DMS79 (cell line): ENCODE measurements around the gene MED17.
"Not testable (repeated sequence)": the region's sequence is repeated elsewhere in the genome, so short reads cannot be mapped to it uniquely, and the experiment has no call there.

Source experiments
- DNase-seq: peaks from one replicate; lab custom pipeline; 2025; lab: John Stamatoyannopoulos, UW

MED17 gene

DNA sequence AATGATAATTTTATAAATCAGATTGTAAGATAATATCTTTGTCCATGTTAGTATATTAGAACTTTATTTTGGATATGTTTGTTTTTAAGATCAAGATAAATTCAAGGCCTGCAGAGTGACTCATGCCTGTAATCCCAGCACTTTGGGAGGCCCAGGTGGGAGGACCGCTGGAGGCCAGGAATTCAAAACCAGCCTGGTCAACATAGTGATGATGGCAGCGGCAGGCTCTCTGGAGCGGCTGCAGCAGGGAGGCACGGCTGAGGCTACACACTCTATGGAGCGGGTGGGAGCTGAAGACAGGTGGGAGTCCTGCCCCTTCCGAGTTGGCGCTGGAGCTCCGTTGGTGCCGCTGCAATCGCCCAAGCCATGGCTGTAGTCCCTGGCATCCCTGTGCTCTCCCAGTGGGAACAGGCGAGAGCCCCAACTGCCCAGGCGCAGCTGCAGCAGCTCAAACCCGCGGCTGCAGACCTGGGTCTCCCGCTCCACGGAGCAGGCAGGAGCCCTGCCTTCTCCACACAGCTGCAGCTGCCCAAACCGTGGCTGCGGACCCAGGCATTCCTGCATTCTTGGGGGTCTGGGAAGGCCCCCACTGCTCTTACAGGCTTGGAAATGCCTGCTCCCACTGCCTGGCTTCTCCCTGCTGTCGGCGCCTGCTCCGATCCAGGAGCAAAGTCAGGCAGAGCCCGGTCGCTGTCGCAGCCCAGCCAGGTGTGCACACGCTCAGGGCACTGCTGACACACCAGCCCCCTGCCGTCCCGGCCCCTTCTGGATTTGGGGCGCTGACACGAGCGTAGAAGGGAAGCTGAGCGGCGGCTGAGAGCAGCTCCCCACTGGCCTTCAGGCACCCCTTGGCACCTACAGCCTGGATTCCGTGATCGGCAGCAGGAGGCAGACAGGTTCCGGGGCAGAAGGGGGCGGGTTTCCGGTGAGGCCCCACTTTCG is 25.9 kb upstream of the MED17 start:
- DNase-seq = no peak

- not testable (repeated sequence) for DNase-seq
These were observed 25.0 kb upstream of the MED17 start for GRCh38 chr11:93759123-93759522.

- DNase-seq = no peak
These were observed 22.2 kb upstream of the MED17 start for GRCh38 chr11:93761910-93762309.

- no peak for DNase-seq
These were observed 18.5 kb upstream of the MED17 start for GRCh38 chr11:93765551-93765950.

DNA sequence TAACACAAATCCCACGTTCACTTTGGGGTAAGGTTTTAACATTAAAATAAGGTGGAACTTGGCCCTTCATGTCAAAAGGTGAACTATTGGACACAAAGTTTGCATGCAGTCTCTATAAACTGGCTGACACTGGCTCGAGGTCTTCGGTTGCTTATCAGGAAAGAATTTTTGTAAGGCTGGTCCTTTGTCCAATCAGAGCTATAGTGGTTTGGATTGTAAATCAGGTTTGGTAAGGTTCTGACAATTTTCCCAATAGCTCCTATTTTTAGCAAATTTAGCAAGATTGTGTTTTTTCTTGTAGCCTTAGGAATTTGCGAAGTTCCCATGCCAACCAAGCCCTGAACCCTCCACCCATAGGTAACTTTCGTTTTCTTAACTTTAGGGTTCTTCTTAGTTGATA is 17.6 kb upstream of the MED17 start:
- no peak for DNase-seq

DNA sequence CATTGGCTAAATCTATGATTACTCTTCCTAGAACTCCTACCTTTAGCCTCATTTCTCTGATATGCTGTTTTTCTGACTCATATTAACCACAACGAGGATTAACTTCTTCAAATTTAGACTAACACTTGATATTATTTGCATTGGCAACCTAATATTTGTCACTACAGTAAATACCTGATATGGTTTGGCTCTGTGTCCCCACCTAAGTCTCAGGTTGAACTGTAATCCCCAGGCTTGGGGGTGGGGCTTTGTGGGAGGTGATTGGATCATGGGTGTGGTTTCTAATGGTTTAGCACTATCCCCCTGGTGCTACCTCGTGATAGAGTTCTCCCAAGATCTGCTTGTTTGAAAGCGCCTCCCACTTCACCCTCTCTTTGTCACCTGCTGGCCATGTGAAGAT is 17.1 kb upstream of the MED17 start:
- DNase-seq = no peak

GRCh38 chr11:93770160-93770559 is 13.9 kb upstream of the MED17 start:
- DNase-seq = no peak

- no peak for DNase-seq
These were observed 12.0 kb upstream of the MED17 start for GRCh38 chr11:93772123-93772522.

DNA sequence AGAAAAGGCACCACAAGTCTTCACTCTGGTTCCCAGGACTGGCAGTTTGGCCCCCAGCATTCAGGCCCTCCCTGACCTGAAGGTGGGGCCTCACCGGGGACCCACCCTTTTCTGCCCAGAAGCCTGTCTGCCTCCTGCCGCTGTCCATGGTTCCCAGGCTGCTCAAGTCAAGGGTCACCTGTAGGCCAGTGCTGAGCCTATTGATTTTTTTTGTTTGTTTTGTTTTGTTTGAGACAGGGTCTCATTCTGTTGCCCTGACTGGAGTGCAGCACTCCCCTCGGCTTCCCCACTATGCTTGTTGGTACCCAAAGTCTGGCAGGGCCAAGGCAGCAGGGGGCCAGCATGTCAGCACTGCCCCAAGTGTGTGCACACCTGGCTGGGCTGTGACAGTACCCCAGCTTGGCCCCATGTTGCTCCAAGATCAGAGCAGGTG is 11.0 kb upstream of the MED17 start:
- no peak for DNase-seq

DNA sequence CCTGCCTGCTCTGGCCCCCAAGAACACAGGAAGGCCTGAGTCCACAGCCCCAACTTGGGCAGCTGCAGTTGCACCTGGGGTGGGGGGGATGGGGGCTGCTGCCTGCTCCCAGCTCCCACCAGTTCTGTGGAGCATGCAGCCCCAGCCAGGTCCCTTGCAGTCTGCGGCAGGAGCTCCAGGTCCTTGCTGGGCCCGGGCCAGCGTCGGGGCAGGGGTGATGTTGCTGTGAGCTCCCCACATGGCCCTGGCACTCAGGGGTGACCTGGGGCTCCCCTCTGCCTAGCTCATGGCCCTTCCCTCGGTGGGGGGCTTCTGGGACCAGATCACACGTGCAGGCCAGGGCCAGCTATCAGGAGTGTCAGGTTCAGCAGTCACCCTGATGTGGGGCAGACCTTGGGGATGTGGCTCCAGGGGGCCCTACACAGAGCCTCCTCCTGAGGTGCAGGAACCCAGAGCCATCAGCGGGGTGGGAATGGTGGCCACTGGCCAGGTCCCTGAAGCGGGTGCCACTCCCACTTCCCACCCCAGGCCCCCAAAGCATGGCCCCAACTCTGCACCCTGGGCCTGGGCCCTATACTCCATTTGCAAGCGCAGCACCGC is 10.4 kb upstream of the MED17 start:
- DNase-seq = no peak

GRCh38 chr11:93774560-93774959 is 9.5 kb upstream of the MED17 start:
- DNase-seq = not testable (repeated sequence)

- DNase-seq = no peak
These were observed 8.8 kb upstream of the MED17 start for GRCh38 chr11:93775289-93775688.

GRCh38 chr11:93783362-93783761 is 720 bp upstream of the MED17 start:
- DNase-seq = no peak

DNA sequence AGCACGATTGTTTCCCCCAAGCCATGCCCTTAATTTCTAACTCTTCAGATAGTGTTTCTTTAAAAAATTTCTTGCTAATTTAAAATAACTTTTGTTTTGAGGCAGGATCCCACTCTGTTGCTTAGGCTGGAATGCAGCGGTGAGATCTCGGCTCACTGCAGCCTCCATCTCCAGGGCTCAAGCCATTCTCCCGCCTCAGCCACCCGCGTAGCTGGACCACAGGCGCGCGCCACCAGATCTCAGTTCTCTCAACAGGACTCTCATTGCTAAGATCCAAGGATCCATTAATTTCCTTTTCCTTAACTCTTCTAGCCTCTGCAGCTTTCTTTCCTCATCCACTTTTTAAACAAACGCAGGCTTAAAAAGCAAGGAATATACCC is 327 bp upstream of the MED17 start:
- no peak for DNase-seq

DNA sequence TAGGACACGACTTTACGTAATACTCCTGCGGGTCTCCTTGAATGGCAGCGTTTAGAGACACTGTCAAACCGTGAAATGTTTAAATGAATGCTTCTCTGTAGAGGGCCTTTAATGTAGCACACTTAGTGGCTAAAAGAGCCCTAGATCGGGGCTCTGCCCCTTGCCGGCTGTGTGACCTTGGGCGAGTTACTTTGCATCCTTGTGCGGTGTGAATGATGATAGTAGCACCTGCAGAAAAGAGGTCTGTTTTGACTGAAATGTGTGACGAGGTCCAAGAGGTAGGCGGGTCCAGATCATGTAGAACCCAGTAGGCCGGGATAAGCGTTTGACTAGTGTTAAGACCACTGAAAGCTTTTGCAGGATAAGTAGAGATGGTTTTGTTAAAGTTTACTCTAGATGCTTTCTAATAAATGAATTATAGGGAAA is 866 bp downstream of the MED17 start:
- DNase-seq = no peak

DNA sequence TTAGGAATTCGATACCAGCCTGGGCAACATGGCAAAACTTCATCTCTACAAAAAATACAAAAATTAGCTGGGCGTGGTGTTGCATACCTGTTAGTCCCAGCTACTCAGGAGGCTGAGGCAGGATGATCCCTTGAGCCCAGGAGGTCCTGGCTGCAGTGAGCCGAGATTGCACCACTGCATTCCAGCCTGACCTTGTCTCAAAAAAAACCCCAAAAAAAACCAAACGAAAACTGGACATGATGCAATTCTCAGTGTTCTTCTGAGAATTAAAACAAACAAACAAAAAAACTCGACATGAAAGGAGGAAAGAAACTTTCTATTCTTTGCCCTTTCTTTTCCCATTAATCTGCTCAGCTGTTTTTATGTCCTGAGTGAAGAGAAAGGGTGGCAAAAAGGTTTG is 7.4 kb downstream of the MED17 start:
- no peak for DNase-seq

DNA sequence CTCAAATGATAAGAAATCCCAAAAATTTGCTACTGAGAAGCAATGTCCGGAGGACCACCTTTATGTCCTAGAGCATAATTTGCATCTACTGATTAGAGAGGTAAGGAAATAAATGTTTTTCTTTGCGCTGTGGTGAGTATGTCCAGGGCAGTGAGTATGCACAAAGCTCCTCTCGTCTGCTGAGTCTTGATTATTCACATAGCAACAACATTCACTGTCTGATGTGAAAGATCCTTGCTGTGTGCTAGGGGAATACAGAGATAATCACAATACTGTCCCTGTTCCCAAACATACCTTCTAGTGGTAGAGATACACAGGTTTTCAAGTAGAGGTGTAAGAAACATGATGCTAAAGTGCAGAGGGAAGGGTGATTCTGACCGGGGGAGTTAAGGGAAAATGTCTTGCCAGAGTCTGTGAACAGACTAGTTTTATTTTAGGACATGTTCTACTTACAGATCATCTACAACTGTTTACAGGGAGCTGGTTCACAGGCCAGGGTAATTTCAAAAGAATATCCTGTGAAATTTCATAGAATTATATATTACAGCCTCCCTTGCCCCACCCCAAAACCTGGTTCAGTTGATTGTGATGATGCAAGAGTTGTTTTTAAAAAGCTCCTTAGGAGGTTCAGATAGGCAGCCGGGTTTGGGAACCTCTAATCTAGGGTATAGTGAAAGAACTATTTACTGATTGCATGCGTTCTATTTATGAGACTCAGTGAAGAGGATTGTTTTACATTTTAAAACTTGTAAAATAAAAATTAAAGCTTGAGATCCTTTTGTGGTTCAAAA is 12.6 kb downstream of the MED17 start:
- DNase-seq = no peak

GRCh38 chr11:93801366-93801765 is 17.3 kb downstream of the MED17 start:
- DNase-seq = no peak

- no peak for DNase-seq
These were observed 20.8 kb downstream of the MED17 start for GRCh38 chr11:93804879-93805278.

GRCh38 chr11:93807980-93808379 is 23.9 kb downstream of the MED17 start:
- no peak for DNase-seq

GRCh38 chr11:93813974-93814373 is 29.9 kb downstream of the MED17 start:
- DNase-seq = no peak

DNA sequence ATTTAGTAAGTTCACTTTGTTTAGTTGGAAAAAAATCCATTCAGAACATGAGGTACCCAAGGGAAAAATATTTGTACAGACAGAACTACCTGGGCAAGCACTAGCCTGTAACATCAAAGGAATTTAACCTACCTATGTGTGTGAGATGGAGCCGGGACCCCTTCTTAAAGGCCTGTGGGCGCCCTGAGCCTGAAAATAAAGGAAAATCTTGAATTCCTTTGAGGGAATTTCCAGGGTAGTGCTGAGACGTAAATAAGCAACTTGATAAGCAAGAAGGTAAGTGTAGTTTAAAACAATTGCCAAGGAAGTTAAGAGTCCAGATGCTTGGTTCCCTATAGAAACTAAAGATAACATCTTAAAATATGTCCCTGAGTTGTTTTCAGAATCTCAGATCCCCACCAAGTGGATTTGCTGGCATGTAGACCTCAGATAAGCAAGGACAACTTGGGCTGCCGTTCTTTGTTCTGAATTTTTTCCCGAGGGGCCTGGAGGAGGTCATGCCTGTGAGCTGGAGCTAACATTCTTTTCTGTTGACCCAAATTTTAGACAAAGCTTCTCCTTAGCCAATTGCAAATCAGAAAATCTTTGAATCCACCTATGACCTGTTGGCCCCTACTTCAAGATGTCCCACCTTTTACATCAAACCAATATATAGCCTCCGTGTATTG is 31.0 kb downstream of the MED17 start:
- no peak for DNase-seq
